IPS-NIHi7 (cell line): Measurements from ENCODE around the gene C11orf97.
"Not testable (repeated sequence)": the region's sequence is repeated elsewhere in the genome, so short reads cannot be mapped to it uniquely, and the experiment has no call there.

ENCODE experiments used
- DNase-seq: peaks from one replicate; pipeline ENCODE4 v3.0.0; 2012; ENCODE audit warnings: mixed read lengths; ENCODE audit errors: extremely low spot score

The C11orf97 gene

DNA sequence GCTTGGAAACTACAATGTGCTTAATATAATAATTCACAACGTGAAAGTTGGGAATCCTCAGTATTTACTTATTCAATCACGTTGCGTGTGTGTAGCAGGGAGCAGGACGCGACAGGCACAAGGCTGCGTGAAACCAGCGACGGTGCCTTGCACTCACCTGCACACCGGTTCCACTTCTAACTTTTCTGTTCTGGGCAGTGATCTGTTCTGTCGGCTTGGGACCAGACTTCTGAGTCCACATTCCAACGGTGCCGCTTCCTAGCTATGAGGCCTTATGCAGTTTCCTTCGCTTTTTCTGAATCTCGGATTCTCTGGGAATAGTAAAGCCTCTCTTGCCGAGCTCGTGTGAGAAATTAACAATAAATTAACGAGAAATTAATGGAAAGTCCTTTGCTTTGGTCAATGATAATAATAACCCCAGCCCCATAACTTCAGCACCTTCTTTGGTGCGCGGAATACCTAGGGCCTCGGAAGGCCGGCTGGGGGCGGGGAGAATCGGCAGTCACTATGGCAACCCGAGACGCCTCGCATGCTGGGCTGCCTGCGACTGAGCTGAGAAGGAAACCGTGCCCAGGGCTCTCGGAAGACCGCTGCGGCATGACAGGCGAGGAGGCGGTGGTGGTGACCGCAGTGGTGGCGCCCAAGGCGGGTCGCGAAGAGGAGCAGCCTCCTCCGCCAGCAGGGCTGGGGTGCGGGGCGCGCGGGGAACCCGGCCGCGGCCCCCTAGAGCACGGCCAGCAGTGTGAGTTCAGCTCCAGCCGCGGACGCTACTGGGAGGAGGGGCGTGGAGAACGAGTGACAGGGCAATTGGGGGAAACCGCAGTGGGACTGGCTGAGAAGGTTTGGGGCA is at the start of gene C11orf97:
TSS of gene C11orf97 (plus strand) at position 530 of the 850 bp plus-strand sequence. CDS start at position 598, 68 bp downstream.
- DNase-seq = peak; percentile 91

GRCh38 chr11:94469416-94469815 is 42.8 kb upstream of the C11orf97 start:
- DNase-seq = no peak

DNA sequence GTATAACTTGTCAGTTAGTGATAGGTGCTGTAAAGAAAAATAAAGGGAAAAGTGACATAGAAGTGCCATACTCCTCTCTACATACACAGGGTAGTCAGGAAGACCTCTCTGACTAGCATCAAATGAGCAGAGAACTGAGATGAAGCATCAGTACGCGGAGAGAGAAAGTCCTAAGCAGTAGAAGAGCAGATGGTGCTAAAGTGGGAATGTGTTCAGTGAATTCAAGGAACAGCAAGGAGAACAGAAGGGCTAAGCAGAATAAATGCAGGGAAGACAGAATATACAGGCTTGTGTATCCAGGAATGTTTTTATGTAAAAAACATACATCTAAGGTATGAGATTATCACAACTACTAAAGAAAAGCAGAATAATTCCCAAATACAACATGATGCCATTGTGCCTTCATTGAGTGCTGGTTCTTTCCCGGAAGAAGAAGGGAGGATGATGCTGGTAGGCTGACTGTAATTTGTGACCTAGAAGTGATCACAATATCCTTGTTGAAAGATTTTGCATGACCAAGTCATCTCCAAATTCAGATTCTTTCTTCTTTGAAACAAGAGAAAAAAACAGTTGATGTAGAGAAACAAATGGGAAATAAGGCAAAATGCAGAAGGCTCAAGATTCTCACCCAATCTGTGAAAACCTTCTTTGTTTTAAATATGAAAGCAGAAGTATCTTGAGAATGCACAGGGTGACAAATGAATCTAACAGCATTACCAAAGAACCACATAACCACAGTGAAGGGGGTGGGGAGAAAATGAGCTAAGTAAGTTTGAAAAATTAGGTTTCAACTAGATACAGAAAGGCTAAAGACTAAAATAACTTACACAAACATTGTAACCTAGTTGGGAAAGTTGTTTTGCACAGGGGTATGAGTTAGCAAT is 39.1 kb upstream of the C11orf97 start:
- no peak for DNase-seq

- no peak for DNase-seq
Observed at GRCh38 chr11:94477624-94478023, 34.6 kb upstream of the C11orf97 start.

GRCh38 chr11:94481342-94481741 is 30.9 kb upstream of the C11orf97 start:
- DNase-seq = no peak

DNA sequence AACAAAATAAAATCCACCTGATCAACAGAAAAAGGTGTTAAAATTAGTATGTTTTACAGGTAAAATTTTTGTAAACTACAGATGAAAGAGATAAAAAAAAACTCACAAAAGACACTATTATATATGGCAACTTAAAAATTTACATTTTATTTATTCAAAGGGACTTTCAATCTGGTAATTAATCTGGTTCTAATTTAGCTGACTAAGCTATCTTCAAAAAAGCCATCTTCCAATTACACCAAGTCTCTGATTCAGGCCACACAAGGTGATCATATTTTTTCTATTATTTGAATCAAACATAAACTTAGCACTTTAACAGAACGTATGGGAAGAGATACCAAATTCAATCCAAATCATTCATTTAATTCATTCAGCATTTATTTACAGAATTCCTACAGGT is 26.2 kb upstream of the C11orf97 start:
- no peak for DNase-seq

GRCh38 chr11:94493281-94494125 is 18.8 kb upstream of the C11orf97 start, which contains the start of the genes ANKRD49 and MRE11:
TSS of gene ANKRD49 (plus strand) at chr11:94493984. CDS start at chr11:94496694, 2,710 bp downstream.
TSS of gene MRE11 (minus strand) at chr11:94493844. CDS start at chr11:94492801, 1,043 bp downstream.
- peak; percentile 92 for DNase-seq

DNA sequence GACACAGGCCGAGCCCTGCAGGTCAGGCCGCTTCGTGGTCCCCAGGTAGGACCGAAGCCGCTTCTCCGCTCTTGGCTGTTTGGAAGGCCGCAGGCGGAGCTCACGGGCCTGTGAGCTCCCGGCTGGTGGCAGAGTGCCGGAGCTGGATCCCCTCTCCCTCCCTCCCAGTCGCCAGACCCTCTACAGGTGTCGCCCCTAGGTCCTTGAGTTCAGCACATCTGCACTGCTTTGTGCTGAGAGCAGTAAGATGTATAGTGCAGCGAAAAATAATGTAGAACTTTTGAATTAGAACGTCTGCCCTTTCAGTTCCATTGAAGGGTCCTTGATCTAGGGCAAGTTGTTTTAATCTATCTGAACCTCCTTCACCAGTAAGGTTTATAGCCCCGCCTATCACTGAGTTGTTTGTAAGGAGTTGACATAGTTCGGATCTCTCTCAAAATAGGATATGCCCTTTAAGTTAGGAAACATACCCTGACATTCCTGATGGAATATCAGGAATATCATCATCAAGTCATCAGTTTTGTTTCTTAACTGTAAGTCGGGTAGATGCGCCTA is 18.1 kb upstream of the C11orf97 start:
- peak; percentile 62 for DNase-seq

- DNase-seq = no peak
Observed at GRCh38 chr11:94500181-94500580, 12.1 kb upstream of the C11orf97 start.

DNA sequence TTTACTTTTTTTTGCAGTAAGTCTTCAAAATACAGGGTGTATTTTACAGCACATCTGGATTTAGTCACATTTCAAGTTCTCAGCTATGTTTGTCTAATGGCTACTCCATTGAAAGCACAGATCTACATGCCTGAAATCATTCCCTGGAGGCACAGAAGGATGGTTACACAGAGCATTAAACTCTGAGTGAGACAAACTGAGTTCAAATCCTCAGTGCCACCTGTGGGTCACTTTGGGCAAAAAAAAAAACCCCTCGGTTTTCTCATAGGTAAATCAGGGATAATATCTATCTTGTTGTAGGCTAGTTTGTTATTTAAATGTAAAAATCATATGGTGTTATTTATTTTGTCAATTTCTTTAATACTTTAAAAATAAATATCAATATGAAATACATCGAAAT is 10.7 kb upstream of the C11orf97 start:
- no peak for DNase-seq

- DNase-seq = peak; percentile 26
Observed at GRCh38 chr11:94504689-94505293, 7.5 kb upstream of the C11orf97 start.

DNA sequence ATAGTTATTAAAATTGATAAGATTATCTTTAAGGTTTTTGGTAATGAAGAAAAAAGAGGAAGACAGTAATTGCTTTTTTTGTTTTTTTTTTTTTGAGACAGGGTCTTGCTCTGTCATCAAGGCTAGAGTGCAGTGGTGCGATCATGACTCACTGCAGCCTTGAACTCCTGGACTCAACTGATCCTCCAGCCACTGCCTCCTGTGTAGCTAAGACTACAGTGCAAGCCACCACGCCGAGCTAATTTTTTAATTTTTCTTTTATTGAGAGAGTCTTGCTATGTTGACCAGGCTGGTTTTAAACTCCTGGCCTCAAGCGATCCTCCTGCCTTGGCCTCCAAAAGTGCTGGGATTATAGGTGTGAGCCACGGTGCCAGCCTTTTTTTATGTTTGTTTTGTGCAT is 5.7 kb upstream of the C11orf97 start:
- DNase-seq = not testable (repeated sequence)

- DNase-seq = no peak
Observed at GRCh38 chr11:94507485-94507884, 4.8 kb upstream of the C11orf97 start.

DNA sequence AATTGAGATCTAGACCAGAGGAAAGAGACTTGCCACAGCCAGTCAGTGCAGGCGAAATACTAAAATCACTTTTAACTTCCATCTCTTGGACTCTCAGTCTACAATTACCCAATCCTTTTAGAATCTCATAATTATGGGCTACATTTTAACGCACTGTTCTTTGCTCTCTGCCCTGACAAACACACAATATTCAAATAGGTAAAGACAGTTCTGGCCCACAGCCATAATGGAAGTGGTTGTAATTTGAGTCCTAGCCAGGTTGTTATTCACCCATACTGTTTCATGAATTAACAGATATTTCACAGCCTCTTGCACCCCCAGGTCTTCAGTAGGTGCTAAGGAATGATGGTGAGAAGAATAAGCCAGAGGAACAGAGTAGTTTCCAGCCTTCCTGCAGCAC is 830 bp downstream of the C11orf97 start:
- DNase-seq = no peak

DNA sequence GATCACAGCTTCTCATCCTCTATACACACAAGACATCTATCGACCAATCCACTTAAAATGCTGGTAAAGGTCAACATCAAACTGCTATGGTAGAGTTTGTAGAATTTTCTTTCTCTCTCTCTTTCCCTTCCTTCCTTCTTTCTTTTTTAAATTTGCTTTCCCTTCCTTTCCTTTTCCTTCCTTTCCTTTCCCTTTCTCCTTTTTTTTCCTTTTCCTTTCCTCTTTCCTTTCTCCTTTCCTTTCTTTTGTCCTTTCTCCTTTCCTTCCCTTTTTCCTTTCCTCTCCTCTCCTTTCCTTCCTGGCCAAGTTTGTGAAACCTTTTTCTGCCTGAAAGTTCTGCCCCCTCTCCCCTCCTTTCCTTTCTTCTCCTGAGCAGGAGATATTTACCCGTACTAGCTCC is 3.1 kb downstream of the C11orf97 start:
- DNase-seq = no peak

DNA sequence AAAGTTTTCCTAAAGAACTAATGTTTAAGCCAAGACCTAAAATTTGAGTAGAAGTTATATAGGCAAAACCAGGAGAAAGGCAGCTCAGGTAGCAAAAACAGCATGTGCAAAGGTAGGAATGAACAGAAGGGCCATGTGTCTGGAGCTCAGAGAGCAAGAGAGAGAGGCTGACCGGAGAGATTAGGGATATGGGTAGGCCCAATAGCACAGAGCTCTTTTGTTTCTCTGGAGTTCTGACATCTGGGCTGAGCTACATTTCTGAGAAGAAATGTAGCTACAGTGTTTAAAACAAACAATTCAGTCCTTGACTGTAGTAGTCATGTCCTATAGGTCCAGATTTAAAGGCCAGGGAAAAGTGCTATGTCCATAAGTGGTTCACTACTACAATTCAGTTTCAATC is 4.5 kb downstream of the C11orf97 start:
- DNase-seq = no peak

GRCh38 chr11:94518300-94518699 is 6.0 kb downstream of the C11orf97 start:
- no peak for DNase-seq

- no peak for DNase-seq
Observed at GRCh38 chr11:94519478-94520084, 7.3 kb downstream of the C11orf97 start.

GRCh38 chr11:94521684-94522083 is 9.4 kb downstream of the C11orf97 start:
- peak; percentile 37 for DNase-seq

GRCh38 chr11:94524341-94524740 is 12.1 kb downstream of the C11orf97 start:
- DNase-seq = no peak
